Measurements from ENCODE around the gene SMARCB1. TPM values are rescaled to one million over a fixed set of nuclear protein-coding genes. Genes with fewer than 3 reads are reported as not detected.

The SMARCB1 gene
- total and polyA plus RNA-seq, 2 donors (not counting 3 experiments of a cell fraction or from before 2014, with no cell fraction given): 113 to 148 TPM

DNA sequence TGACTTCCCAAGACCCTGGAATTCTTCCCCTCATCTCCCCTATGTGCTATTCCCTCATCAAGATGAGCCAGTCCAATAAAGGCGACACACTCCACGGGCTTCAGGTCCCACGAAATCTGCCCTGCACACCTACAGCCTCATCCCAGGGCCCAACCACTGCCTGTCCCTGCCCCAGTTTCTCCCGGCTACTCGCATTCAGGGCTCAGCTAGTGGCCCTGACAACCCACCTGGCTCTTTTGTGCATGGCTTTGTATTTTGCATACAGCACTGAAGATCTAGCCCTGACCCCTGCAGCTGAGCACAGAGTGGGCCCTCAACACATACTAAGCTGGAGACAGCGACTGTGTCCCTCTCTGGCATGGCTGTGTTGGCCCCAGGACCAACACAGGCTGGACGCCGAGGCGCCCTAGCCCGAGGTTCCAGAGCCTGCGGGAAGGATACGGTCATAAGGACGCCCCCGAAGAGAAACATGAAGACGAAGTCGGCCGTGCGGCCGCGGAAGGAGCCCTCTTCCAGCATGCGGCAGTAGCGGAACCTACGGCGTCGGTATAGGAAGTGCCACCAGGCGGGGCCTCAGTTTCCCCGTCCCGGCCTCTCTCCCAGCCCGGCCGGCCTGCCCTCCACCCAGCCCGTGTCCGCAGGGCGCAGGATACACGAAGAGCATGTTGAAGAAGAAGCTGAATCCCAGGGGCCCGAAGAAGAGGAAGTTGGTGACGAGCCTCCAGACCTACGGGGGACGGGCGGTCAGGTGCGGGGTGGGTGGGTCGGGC is 51.3 kb downstream of the SMARCB1 start:
- Histone ChIP-seq H3K36me3 (ENCODE audit: control insufficient read depth in 2 of 2, extremely low read depth in 1 of 2, insufficient read depth in 2 of 2, low read length in 2 of 2) (peaks cover 8 to 21% of the 10 kb centered on the region in 2 experiments), H3K79me2 (ENCODE audit: control insufficient read depth, insufficient read depth, low read length) (no peaks in the 10 kb centered on the region), H3K4me2 (ENCODE audit: insufficient read depth, low read length) (peak overlapping the region; percentile 23), H3K4me3 (replicated peaks in 1 of 3; ENCODE audit: insufficient read depth in 1 of 3, low read depth in 1 of 3, low read length in 3 of 3) (peak overlapping the region in 1 of 3 experiments; percentile 40), H3K27ac (ENCODE audit: insufficient read depth, low read depth, low read length) (no peak overlapping the region), H3K9me1 (replicated peaks; ENCODE audit: control insufficient read depth, extremely low read depth, insufficient read depth, low read length) (no peaks in the 10 kb centered on the region), H3K9me3 (replicated peaks; ENCODE audit: control insufficient read depth, insufficient read depth, low read length) (no peaks in the 10 kb centered on the region), H2AFZ (ENCODE audit: low read depth, low read length) (no peak overlapping the region), H3K27me3 (ENCODE audit: control insufficient read depth in 2 of 2, insufficient read depth in 2 of 2, low read length in 2 of 2) (peaks cover 0 to 2% of the 10 kb centered on the region in 2 experiments), H3K9ac (replicated peaks; ENCODE audit: extremely low read depth, insufficient read depth, low read length) (no peak overlapping the region), H4K20me1 (replicated peaks; ENCODE audit: control insufficient read depth, extremely low read depth, insufficient read depth, low read length) (no peaks in the 10 kb centered on the region), H3K4me1 (ENCODE audit: control insufficient read depth, extremely low read depth, insufficient read depth, low read length) (peaks cover 2% of the 10 kb centered on the region)
- ChIA-PET POLR2A (no interaction called here), CTCF (interaction anchor here (0.7 to 2.8 kb wide), 3 partner anchors 11 to 67 kb away, joined by 3 to 16 read pairs (median 7); no protein-coding TSS in a partner anchor)
- TF ChIP-seq MAX (IDR thresholded peaks at IDR 0.05; ENCODE audit: insufficient read depth, insufficient read length): no peak
- no peak for TF ChIP-seq POLR2AphosphoS5 (IDR thresholded peaks at IDR 0.05; ENCODE audit: insufficient read depth, low read depth, low read length)
- TF ChIP-seq MYC (IDR thresholded peaks at IDR 0.05; ENCODE audit: low read depth, low read length): no peak
- no peak for TF ChIP-seq EZH2 (IDR thresholded peaks at IDR 0.05; ENCODE audit: borderline replicate concordance, low read depth, low read length, severe bottlenecking)
- TF ChIP-seq FOS (IDR thresholded peaks at IDR 0.05; ENCODE audit: borderline replicate concordance, insufficient read depth, low read length): no peak
- TF ChIP-seq CTCF (IDR thresholded peaks at IDR 0.05; ENCODE audit: extremely low read depth in 1 of 2, insufficient read depth in 1 of 2, low read depth in 1 of 2, low read length in 2 of 2): no peak
- TF ChIP-seq JUN (IDR thresholded peaks at IDR 0.05; ENCODE audit: borderline replicate concordance, insufficient read depth, insufficient read length, low read depth): no peak
- no peak for TF ChIP-seq POLR2A (IDR thresholded peaks at IDR 0.05; ENCODE audit: low read depth, low read length)
- no peak for TF ChIP-seq GATA2 (IDR thresholded peaks at IDR 0.05; ENCODE audit: insufficient read depth, insufficient read length, low read depth, low read length)
- intact Hi-C loops (cut with micrococcal nuclease) (loop anchor here (5.0 kb wide), 1 partner anchor 51 kb away; the partner anchor contains the start of gene SMARCB1), dilution Hi-C loops (cut with MboI; ENCODE audit: extremely low pct_ligation_motif_present, low sequenced_read_pairs) (no loop called here)
- no TSS peak for BruUV-seq (replicated peaks)
- FAIRE-seq: no peak
- no peak for DNase-seq (ENCODE audit: low read depth, low spot score)

All from endothelial cell of umbilical vein (primary cell).